H1 (cell line): ENCODE data around the gene ZBTB14. TPM values are rescaled to one million over a fixed set of nuclear protein-coding genes. Genes with fewer than 3 reads are reported as not detected.

Source experiments
- CTCF ChIA-PET: fragments of 300-600 bp; sonication (Branson Sonifier 250); formaldehyde crosslinking; loops from one replicate; lab custom pipeline; 2021; ENCODE audit not compliant: partially characterized antibody; lab: Charles Lee
- POLR2A ChIA-PET: fragments of 300-600 bp; sonication (Branson Sonifier 250); formaldehyde crosslinking; loops from one replicate; lab custom pipeline; 2021; ENCODE audit warnings: inconsistent platforms; ENCODE audit not compliant: partially characterized antibody; lab: Charles Lee
- DNase-seq, 2 experiments: peaks; one replicate each; pipeline versions ENCODE4 v3.0.0 to v3.0.0-alpha.2; 2010 to 2022; ENCODE audit warnings: low spot score in 2 of 2, low read depth in 1 of 2, mixed read lengths in 1 of 2
- FAIRE-seq: peaks from 2 replicates; lab custom pipeline; 2011; peaks lifted over from hg19 to GRCh38; lab: Jason Lieb, UNC
- H2AFZ ChIP-seq: 2 replicates; pipeline ENCODE4 v1.8.1; 2012; ENCODE audit warnings: low read length, inconsistent platforms
- H2AK5ac ChIP-seq: 2 replicates; pipeline ENCODE4 v1.6.1; 2013; ENCODE audit warnings: low read depth, low read length
- H2BK120ac ChIP-seq: replicated peaks from 2 replicates; pipeline ENCODE3; 2013; ENCODE audit warnings: low read depth, low read length, inconsistent platforms
- H2BK12ac ChIP-seq: 2 replicates; pipeline ENCODE4 v1.6.1; 2013; ENCODE audit warnings: low read depth, low read length
- H2BK15ac ChIP-seq: 2 replicates; pipeline ENCODE4 v1.6.1; 2013; ENCODE audit warnings: low read length
- H2BK20ac ChIP-seq: 2 replicates; pipeline ENCODE4 v1.6.1; 2013; ENCODE audit warnings: low read length
- H2BK5ac ChIP-seq: 2 replicates; pipeline ENCODE4 v1.6.1; 2013; ENCODE audit warnings: low read depth, low read length
- H3K14ac ChIP-seq: 2 replicates; pipeline ENCODE4 v1.6.1; 2013; ENCODE audit warnings: inconsistent platforms; ENCODE audit not compliant: insufficient read length
- H3K18ac ChIP-seq: 2 replicates; pipeline ENCODE4 v1.6.1; 2013; ENCODE audit warnings: low read length; ENCODE audit errors: extremely low read depth
- H3K23ac ChIP-seq: 2 replicates; pipeline ENCODE4 v1.6.1; 2013; ENCODE audit warnings: inconsistent platforms; ENCODE audit not compliant: insufficient read length
- H3K23me2 ChIP-seq: 2 replicates; pipeline ENCODE4 v1.6.1; 2013; ENCODE audit warnings: low read depth, low read length
- H3K27ac ChIP-seq: 2 replicates; pipeline ENCODE4 v1.6.1; 2011; ENCODE audit warnings: low read depth, low read length, inconsistent platforms
- H3K27me3 ChIP-seq, 4 experiments: replicated peaks in 1 of 4; 1 replicate in 1 of 4; 2 replicates in 3 of 4; pipeline versions ENCODE4 v1.6.1 to v1.8.1; 2011 to 2013; ENCODE audit warnings: low read length in 3 of 4, mild to moderate bottlenecking in 3 of 4, inconsistent platforms in 2 of 4, mixed read lengths in 2 of 4, moderate library complexity in 1 of 4; ENCODE audit not compliant: control insufficient read depth in 3 of 4, insufficient read depth in 3 of 4; ENCODE audit errors: extremely low read depth in 1 of 4
- H3K36me3 ChIP-seq, 4 experiments: 2 replicates each; pipeline versions ENCODE4 v1.6.1 to v1.8.1; 2011 to 2013; ENCODE audit warnings: mild to moderate bottlenecking in 4 of 4, low read length in 3 of 4, moderate library complexity in 2 of 4, control low read depth in 1 of 4, inconsistent platforms in 1 of 4; ENCODE audit not compliant: insufficient read depth in 4 of 4, control insufficient read depth in 2 of 4
- H3K4ac ChIP-seq: replicated peaks from 2 replicates; pipeline ENCODE3; 2013; ENCODE audit warnings: low read length, low read depth, mixed read lengths, inconsistent platforms; ENCODE audit not compliant: insufficient read length
- H3K4me1 ChIP-seq, 4 experiments: replicated peaks in 1 of 4; 1 replicate in 1 of 4; 2 replicates in 3 of 4; pipeline versions ENCODE4 v1.6.1 to v1.8.1; 2011 to 2013; ENCODE audit warnings: low read length in 3 of 4, inconsistent platforms in 2 of 4, mixed read lengths in 1 of 4; ENCODE audit not compliant: insufficient read depth in 4 of 4, control insufficient read depth in 3 of 4
- H3K4me2 ChIP-seq, 2 experiments: 2 replicates each; pipeline versions ENCODE4 v1.6.1 to v1.8.1; 2011 to 2013; ENCODE audit warnings: low read depth in 2 of 2, low read length in 2 of 2, control low read depth in 1 of 2, inconsistent platforms in 1 of 2, mild to moderate bottlenecking in 1 of 2; ENCODE audit not compliant: insufficient read depth in 1 of 2
- H3K4me3 ChIP-seq, 4 experiments: fragments of 200-600, 300-600 bp in 1 of 4; sonication (generic), shearing (Covaris generic), sonication (Bioruptor Twin) in 1 of 4; 2 replicates each; pipeline versions ENCODE4 v1.5.1 to v1.8.1; 2011 to 2016; ENCODE audit warnings: low read length in 4 of 4, low read depth in 3 of 4, control low read depth in 2 of 4, inconsistent platforms in 2 of 4, mild to moderate bottlenecking in 2 of 4, mixed read lengths in 1 of 4, moderate library complexity in 1 of 4; ENCODE audit not compliant: insufficient read depth in 2 of 4; ENCODE audit errors: extremely low read depth in 1 of 4
- H3K56ac ChIP-seq: replicated peaks from 2 replicates; pipeline ENCODE3; 2013; ENCODE audit warnings: low read depth, mild to moderate bottlenecking, mixed read lengths, low read length, inconsistent platforms; ENCODE audit not compliant: insufficient read length
- H3K79me1 ChIP-seq: 2 replicates; pipeline ENCODE4 v1.6.1; 2013; ENCODE audit warnings: low read depth, low read length, control low read depth
- H3K79me2 ChIP-seq, 2 experiments: 2 replicates each; pipeline versions ENCODE4 v1.6.1 to v1.8.1; 2012 to 2013; ENCODE audit warnings: low read length in 2 of 2, mild to moderate bottlenecking in 2 of 2, inconsistent platforms in 1 of 2; ENCODE audit not compliant: insufficient read depth in 2 of 2, control insufficient read depth in 1 of 2
- H3K9ac ChIP-seq, 4 experiments: replicated peaks in 1 of 4; 1 replicate in 1 of 4; 2 replicates in 3 of 4; pipeline versions ENCODE4 v1.6.1 to v1.8.1; 2011 to 2013; ENCODE audit warnings: low read depth in 3 of 4, low read length in 3 of 4, control low read depth in 2 of 4, mild to moderate bottlenecking in 2 of 4, moderate library complexity in 2 of 4, inconsistent platforms in 1 of 4; ENCODE audit errors: extremely low read depth in 1 of 4
- H3K9me3 ChIP-seq, 2 experiments: 2 replicates each; pipeline versions ENCODE4 v1.6.1 to v1.8.1; 2012 to 2013; ENCODE audit warnings: mild to moderate bottlenecking in 2 of 2, moderate library complexity in 2 of 2, control low read depth in 1 of 2, inconsistent platforms in 1 of 2, low read depth in 1 of 2, low read length in 1 of 2, mixed read lengths in 1 of 2; ENCODE audit not compliant: insufficient read depth in 2 of 2
- H4K20me1 ChIP-seq, 2 experiments: replicated peaks in 1 of 2; 2 replicates each; pipeline versions ENCODE3 to v1.8.1; 2011 to 2013; ENCODE audit warnings: inconsistent platforms in 2 of 2, low read length in 2 of 2, mild to moderate bottlenecking in 1 of 2; ENCODE audit not compliant: insufficient read depth in 2 of 2, control insufficient read depth in 1 of 2
- H4K5ac ChIP-seq: 2 replicates; pipeline ENCODE4 v1.6.1; 2013; ENCODE audit warnings: low read length, low read depth, mixed read lengths, inconsistent platforms; ENCODE audit not compliant: insufficient read length
- H4K8ac ChIP-seq: 2 replicates; pipeline ENCODE4 v1.8.0; 2013; ENCODE audit warnings: mild to moderate bottlenecking, moderate library complexity, low read length, inconsistent platforms; ENCODE audit not compliant: insufficient read depth; ENCODE audit errors: extremely low read depth
- H4K91ac ChIP-seq: replicated peaks from 2 replicates; pipeline ENCODE3; 2013; ENCODE audit warnings: low read length, mixed read lengths, inconsistent platforms; ENCODE audit not compliant: insufficient read length
- CHD1 ChIP-seq: IDR thresholded peaks from 2 replicates; pipeline ENCODE4 v1.6.1; 2012; ENCODE audit warnings: low read depth, low read length, improper control_type of control experiment
- GTF2F1 ChIP-seq: IDR thresholded peaks from 2 replicates; pipeline ENCODE4 v1.6.1; 2012; ENCODE audit warnings: low read depth, low read length, improper control_type of control experiment, borderline replicate concordance
- JUND ChIP-seq: IDR thresholded peaks from 2 replicates; pipeline ENCODE4 v1.6.1; 2011; ENCODE audit warnings: mild to moderate bottlenecking, improper control_type of control experiment, low read length
- KDM1A ChIP-seq: fragments of 200-600, 300-600 bp; sonication (generic); IDR thresholded peaks from 2 replicates; pipeline ENCODE4 v1.7.1; 2016; ENCODE audit warnings: mild to moderate bottlenecking, low read length, borderline replicate concordance
- MAFK ChIP-seq: IDR thresholded peaks from 2 replicates; pipeline ENCODE4 v1.6.1; 2012; ENCODE audit warnings: low read depth, mild to moderate bottlenecking, improper control_type of control experiment, low read length
- NRF1 ChIP-seq: IDR thresholded peaks from 2 replicates; pipeline ENCODE4 v1.6.1; 2011; ENCODE audit warnings: mild to moderate bottlenecking, low read depth, low read length, improper control_type of control experiment
- RBBP5 ChIP-seq: IDR thresholded peaks from 2 replicates; pipeline ENCODE4 v1.7.1; 2012; ENCODE audit warnings: low read depth, mild to moderate bottlenecking, inconsistent platforms, low read length, moderate library complexity, borderline replicate concordance
- RFX5 ChIP-seq: IDR thresholded peaks from 2 replicates; pipeline ENCODE4 v1.6.1; 2011; ENCODE audit warnings: low read depth, low read length, improper control_type of control experiment, borderline replicate concordance
- RNF2 ChIP-seq: fragments of 200-900, 300-1000 bp; sonication (generic); IDR thresholded peaks from 2 replicates; pipeline ENCODE4 v1.7.1; 2016; ENCODE audit warnings: borderline replicate concordance, low read depth, mild to moderate bottlenecking, antibody characterized with exemption, low read length; ENCODE audit not compliant: poor library complexity, severe bottlenecking; ENCODE audit errors: missing control alignments
- SAP30 ChIP-seq: fragments of 300-600 bp; sonication (generic); IDR thresholded peaks from 2 replicates; pipeline ENCODE4 v1.7.1; 2012; ENCODE audit warnings: low read length, moderate library complexity, mild to moderate bottlenecking, inconsistent platforms; ENCODE audit not compliant: insufficient read depth, insufficient replicate concordance
- SIRT6 ChIP-seq: IDR thresholded peaks from one replicate; pipeline ENCODE4 v1.7.1; 2012; ENCODE audit warnings: low read length, inconsistent platforms
- SP1 ChIP-seq: IDR thresholded peaks from 2 replicates; pipeline ENCODE4 v1.6.1; 2011; ENCODE audit warnings: low read depth, low read length
- SRF ChIP-seq: IDR thresholded peaks from 2 replicates; pipeline ENCODE4 v1.6.1; 2011; ENCODE audit warnings: mild to moderate bottlenecking, low read depth, low read length, moderate library complexity
- SUZ12 ChIP-seq: fragments of 200-600 bp; sonication (generic); IDR thresholded peaks from 2 replicates; pipeline ENCODE4 v1.6.1; 2012; ENCODE audit warnings: mild to moderate bottlenecking, inconsistent platforms, low read length, moderate library complexity, mixed read lengths
- polyA plus RNA-seq, 7 experiments: library from polyadenylated mRNA; depleted of rRNA in 3 of 7; stranded (reverse) in 5 of 7; unstranded in 2 of 7; fragments of >200 nt in 5 of 7; fragments of 200-250 nt in 2 of 7; gene quantifications; 1 replicate in 5 of 7; 2 replicates in 1 of 7; 4 replicates in 1 of 7; pipeline versions ENCODE4 v1.2.1 to v1.2.3, GENCODE V29; 2011 to 2013; ENCODE audit warnings: missing spikeins in 2 of 7, mixed read lengths in 2 of 7
- total RNA-seq: library from RNA; stranded (reverse); fragmentation: NEBNext Ultra II Directional; extraction: Animal tissue kit (Norgen Biotek cat#: 25700); gene quantifications from 2 replicates; pipeline ENCODE4 v1.2.1, GENCODE V29; 2021

ZBTB14 gene
- total and polyA plus RNA-seq, 2 of the 8 experiments (the other 6 are each of a cell fraction or from before 2014, with no cell fraction given) = 5.2 to 18.3 TPM

- Histone ChIP-seq H3K79me2 (no peaks in the 10 kb centered on the region), H3K4ac (no peak overlapping the region), H2AFZ (no peak overlapping the region), H2BK12ac (no peak overlapping the region), H3K4me3 (no peak overlapping the region), H4K5ac (no peak overlapping the region), H2BK5ac (no peak overlapping the region), H3K14ac (no peak overlapping the region), H4K91ac (no peak overlapping the region), H3K23ac (no peak overlapping the region), H2BK120ac (no peak overlapping the region), H3K36me3 (no peaks in the 10 kb centered on the region), H3K4me2 (no peak overlapping the region), H2BK15ac (no peak overlapping the region), H4K8ac (no peak overlapping the region), H2BK20ac (no peak overlapping the region), H3K79me1 (no peaks in the 10 kb centered on the region), H4K20me1 (no peaks in the 10 kb centered on the region), H3K9me3 (no peaks in the 10 kb centered on the region), H3K18ac (no peak overlapping the region), H3K23me2 (no peaks in the 10 kb centered on the region), H3K9ac (no peak overlapping the region), H2AK5ac (no peak overlapping the region), H3K56ac (no peak overlapping the region), H3K4me1 (no peaks in the 10 kb centered on the region), H3K27me3 (no peaks in the 10 kb centered on the region), H3K27ac (no peak overlapping the region)
- TF ChIP-seq SIRT6 = no peak
- no peak for TF ChIP-seq KDM1A
- no peak for TF ChIP-seq SRF
- no peak for TF ChIP-seq CHD1
- no peak for TF ChIP-seq NRF1
- no peak for TF ChIP-seq SP1
- TF ChIP-seq GTF2F1 = no peak
- no peak for TF ChIP-seq SAP30
- TF ChIP-seq RNF2 = no peak
- no peak for TF ChIP-seq RFX5
- TF ChIP-seq RBBP5 = no peak
- TF ChIP-seq JUND = no peak
- TF ChIP-seq SUZ12 = no peak
- no peak for TF ChIP-seq MAFK
- FAIRE-seq = no peak
- DNase-seq = no peak
- CTCF ChIA-PET = no interaction called here
- POLR2A ChIA-PET = no interaction called here
These were observed 44.9 kb downstream of the ZBTB14 start for GRCh38 chr18:5250603-5251002.
